Mesendoderm (in vitro differentiated cells): ENCODE data around the gene PPP1R13L.

Experiments used
- DNase-seq: peaks from one replicate; pipeline ENCODE4 v3.0.0; 2013
- H2AK5ac ChIP-seq: 2 replicates; pipeline ENCODE4 v1.6.1; 2013; ENCODE audit warnings: low read length, inconsistent platforms
- H2BK120ac ChIP-seq: 2 replicates; pipeline ENCODE4 v1.6.1; 2013; ENCODE audit warnings: low read depth, mild to moderate bottlenecking, low read length, moderate library complexity, mixed read lengths
- H2BK15ac ChIP-seq: replicated peaks from 2 replicates; pipeline ENCODE4 v1.6.1; 2013; ENCODE audit warnings: low read depth, mild to moderate bottlenecking, moderate library complexity
- H2BK5ac ChIP-seq: 2 replicates; pipeline ENCODE4 v1.6.1; 2013; ENCODE audit warnings: low read length, inconsistent platforms
- H3K18ac ChIP-seq: 2 replicates; pipeline ENCODE4 v1.6.1; 2013; ENCODE audit warnings: mild to moderate bottlenecking, low read length, mixed read lengths
- H3K23ac ChIP-seq: one replicate; pipeline ENCODE4 v1.6.1; 2013; ENCODE audit warnings: low read length
- H3K27ac ChIP-seq: 2 replicates; pipeline ENCODE4 v1.5.1; 2013; ENCODE audit warnings: low read depth, mild to moderate bottlenecking, inconsistent platforms, low read length, moderate library complexity
- H3K27me3 ChIP-seq: 2 replicates; pipeline ENCODE4 v1.6.1; 2013; ENCODE audit warnings: low read length, control low read depth, mild to moderate bottlenecking, inconsistent platforms; ENCODE audit not compliant: insufficient read depth, poor library complexity
- H3K36me3 ChIP-seq: 2 replicates; pipeline ENCODE4 v1.6.1; 2013; ENCODE audit warnings: low read length, inconsistent platforms; ENCODE audit not compliant: control insufficient read depth, insufficient read depth
- H3K4ac ChIP-seq: one replicate; pipeline ENCODE4 v1.6.1; 2013; ENCODE audit warnings: low read depth, mild to moderate bottlenecking, low read length, moderate library complexity
- H3K4me1 ChIP-seq: 2 replicates; pipeline ENCODE4 v1.6.1; 2013; ENCODE audit warnings: low read depth, low read length, inconsistent platforms; ENCODE audit not compliant: control insufficient read depth
- H3K4me2 ChIP-seq: 2 replicates; pipeline ENCODE4 v1.6.1; 2013; ENCODE audit warnings: low read length
- H3K4me3 ChIP-seq: 2 replicates; pipeline ENCODE4 v1.5.1; 2013; ENCODE audit warnings: mild to moderate bottlenecking, low read length
- H3K56ac ChIP-seq: one replicate; pipeline ENCODE4 v1.6.1; 2013; ENCODE audit warnings: low read length
- H3K79me1 ChIP-seq: 2 replicates; pipeline ENCODE4 v1.6.1; 2013; ENCODE audit warnings: low read length, inconsistent platforms
- H3K79me2 ChIP-seq: 2 replicates; pipeline ENCODE4 v1.6.1; 2013; ENCODE audit warnings: mild to moderate bottlenecking, low read length; ENCODE audit not compliant: control insufficient read depth, insufficient read depth
- H3K9ac ChIP-seq: 2 replicates; pipeline ENCODE4 v1.6.1; 2013; ENCODE audit warnings: low read length, inconsistent platforms
- H4K5ac ChIP-seq: one replicate; pipeline ENCODE4 v1.6.1; 2013; ENCODE audit warnings: low read length
- H4K8ac ChIP-seq: one replicate; pipeline ENCODE4 v1.6.1; 2013; ENCODE audit warnings: low read depth, mild to moderate bottlenecking, control low read depth, low read length, moderate library complexity
- WGBS: extraction: QIAGEN DNeasy Blood & Tissue Kit; methylation state at CpG from one replicate; pipeline ENCODE4 v1.1.7; 2013; ENCODE audit warnings: low lambda C conversion rate, missing lambda C conversion rate; ENCODE audit not compliant: insufficient coverage; ENCODE audit errors: extremely low coverage; 5-methylcytosine and 5-hydroxymethylcytosine counted together

Gene PPP1R13L

DNA sequence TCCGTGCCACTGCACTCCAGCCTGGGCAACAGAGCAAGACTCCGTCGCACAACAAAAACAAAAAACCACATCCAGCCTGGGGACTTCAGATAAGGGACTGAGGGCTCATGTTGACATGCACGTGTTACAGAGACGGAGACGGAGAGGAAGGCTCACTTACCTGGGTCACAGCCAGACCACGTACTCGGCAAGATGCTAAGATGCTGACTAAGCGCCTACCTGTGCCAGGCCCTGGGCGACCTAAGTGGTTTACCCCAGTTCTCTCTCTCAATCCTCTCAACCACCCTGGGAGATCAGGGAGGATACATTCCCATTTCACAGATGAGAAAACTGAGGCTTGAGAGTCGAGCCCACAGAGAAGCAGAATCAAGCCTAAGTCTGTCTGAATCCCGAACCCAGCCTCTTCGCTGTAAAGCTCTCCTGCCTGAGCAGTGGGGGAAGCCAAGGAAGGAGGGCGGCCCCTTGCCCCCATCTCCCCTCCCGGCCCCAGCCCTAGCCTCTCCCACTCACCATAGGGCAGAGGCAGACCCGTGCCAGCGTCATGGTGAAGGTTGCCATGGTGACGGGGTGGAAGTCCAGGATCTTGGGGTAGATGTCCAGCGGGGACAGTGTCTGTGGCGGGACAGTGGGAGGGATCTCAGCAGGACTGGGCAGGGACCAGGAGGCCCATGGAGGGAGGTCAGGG lies 48.0 kb downstream of the PPP1R13L start:
- Histone ChIP-seq H3K36me3 (peaks cover 20% of the 10 kb centered on the region), H2AK5ac (no peak overlapping the region), H3K4ac (no peak overlapping the region), H4K5ac (no peak overlapping the region), H3K4me3 (no peak overlapping the region), H3K56ac (no peak overlapping the region), H3K4me2 (no peak overlapping the region), H4K8ac (no peak overlapping the region), H3K23ac (no peak overlapping the region), H3K79me1 (no peaks in the 10 kb centered on the region), H2BK15ac (no peak overlapping the region), H3K27ac (no peak overlapping the region), H3K27me3 (no peaks in the 10 kb centered on the region), H3K18ac (no peak overlapping the region), H3K79me2 (no peaks in the 10 kb centered on the region), H2BK5ac (no peak overlapping the region), H2BK120ac (no peak overlapping the region), H3K9ac (no peak overlapping the region), H3K4me1 (no peaks in the 10 kb centered on the region)
- no peak for DNase-seq
- no CpG with 5 or more reads among the region's 20 CpGs for WGBS

DNA sequence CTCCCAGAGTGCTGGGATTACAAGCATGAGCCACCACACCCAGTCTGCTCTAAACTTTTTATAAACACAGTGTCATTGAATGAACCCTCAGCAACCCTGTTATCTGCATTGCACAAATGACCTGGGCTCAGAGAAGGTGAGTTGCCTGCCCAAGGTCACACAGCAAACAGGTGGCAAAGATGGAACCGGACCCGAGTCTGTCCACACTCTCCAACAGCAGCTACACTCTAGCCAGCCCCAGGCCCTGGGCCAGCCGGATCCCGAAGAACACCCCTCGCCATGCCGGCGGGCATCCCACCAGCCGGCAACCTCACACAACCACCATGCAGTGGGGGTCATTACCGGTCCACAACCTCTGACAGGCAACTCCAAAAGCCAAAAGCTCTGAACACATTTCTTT lies 49.0 kb downstream of the PPP1R13L start:
- no peak overlapping the region for H3K9ac ChIP-seq

DNA sequence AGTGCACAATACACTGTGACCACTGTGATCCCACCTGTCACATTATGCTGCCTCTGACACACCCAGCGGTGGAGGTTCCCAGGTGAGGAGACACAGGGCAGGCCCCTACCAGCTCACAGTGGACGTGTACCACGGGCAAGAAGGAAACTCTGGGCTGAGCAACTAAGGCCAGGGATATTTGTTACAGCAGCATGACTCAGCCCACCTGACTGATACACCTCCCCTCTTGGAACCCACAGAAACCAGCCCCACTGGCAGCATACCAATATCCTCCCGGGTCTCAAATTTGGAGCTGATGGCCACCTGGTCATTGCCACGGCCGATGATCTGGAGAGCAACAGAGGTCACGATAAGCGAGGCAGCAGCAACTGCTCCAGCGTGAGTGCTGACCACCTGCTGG lies 49.5 kb downstream of the PPP1R13L start:
- no peak overlapping the region for H3K4me2 ChIP-seq
- H3K9ac ChIP-seq, result no peak overlapping the region
- H2BK15ac ChIP-seq, result no peak overlapping the region
- H4K5ac ChIP-seq, result no peak overlapping the region
- H3K4me3 ChIP-seq, result no peak overlapping the region
- H3K4me1 ChIP-seq, result no peaks in the 10 kb centered on the region
- no peak overlapping the region for H3K4ac ChIP-seq
- no peak overlapping the region for H2BK5ac ChIP-seq
- no peaks in the 10 kb centered on the region for H3K79me2 ChIP-seq
- H4K8ac ChIP-seq, result no peak overlapping the region
- H2BK120ac ChIP-seq, result no peak overlapping the region
- no peaks in the 10 kb centered on the region for H3K27me3 ChIP-seq
- peaks cover 18% of the 10 kb centered on the region for H3K36me3 ChIP-seq
- no peak overlapping the region for H3K18ac ChIP-seq
- no peak overlapping the region for H3K27ac ChIP-seq
- no peak overlapping the region for H2AK5ac ChIP-seq
- DNase-seq, result no peak
- no peaks in the 10 kb centered on the region for H3K79me1 ChIP-seq
- no CpG with 5 or more reads among the region's 9 CpGs for WGBS
- H3K23ac ChIP-seq, result no peak overlapping the region
- no peak overlapping the region for H3K56ac ChIP-seq

More for the DNA sequence above, 49.0 kb downstream of the PPP1R13L start:
- WGBS, result no CpG with 5 or more reads among the region's 9 CpGs
- no peaks in the 10 kb centered on the region for H3K27me3 ChIP-seq
- no peak overlapping the region for H2AK5ac ChIP-seq
- H3K79me2 ChIP-seq, result no peaks in the 10 kb centered on the region
- H3K4me1 ChIP-seq, result no peaks in the 10 kb centered on the region
- no peak overlapping the region for H3K56ac ChIP-seq
- H4K8ac ChIP-seq, result no peak overlapping the region
- H2BK120ac ChIP-seq, result no peak overlapping the region
- no peak for DNase-seq
- H2BK5ac ChIP-seq, result no peak overlapping the region
- no peak overlapping the region for H3K18ac ChIP-seq
- no peak overlapping the region for H3K4me2 ChIP-seq
- H4K5ac ChIP-seq, result no peak overlapping the region
- H3K36me3 ChIP-seq, result peaks cover 18% of the 10 kb centered on the region
- H3K79me1 ChIP-seq, result no peaks in the 10 kb centered on the region
- H3K23ac ChIP-seq, result no peak overlapping the region
- no peak overlapping the region for H3K4ac ChIP-seq
- H2BK15ac ChIP-seq, result no peak overlapping the region
- no peak overlapping the region for H3K4me3 ChIP-seq
- H3K27ac ChIP-seq, result no peak overlapping the region

DNA sequence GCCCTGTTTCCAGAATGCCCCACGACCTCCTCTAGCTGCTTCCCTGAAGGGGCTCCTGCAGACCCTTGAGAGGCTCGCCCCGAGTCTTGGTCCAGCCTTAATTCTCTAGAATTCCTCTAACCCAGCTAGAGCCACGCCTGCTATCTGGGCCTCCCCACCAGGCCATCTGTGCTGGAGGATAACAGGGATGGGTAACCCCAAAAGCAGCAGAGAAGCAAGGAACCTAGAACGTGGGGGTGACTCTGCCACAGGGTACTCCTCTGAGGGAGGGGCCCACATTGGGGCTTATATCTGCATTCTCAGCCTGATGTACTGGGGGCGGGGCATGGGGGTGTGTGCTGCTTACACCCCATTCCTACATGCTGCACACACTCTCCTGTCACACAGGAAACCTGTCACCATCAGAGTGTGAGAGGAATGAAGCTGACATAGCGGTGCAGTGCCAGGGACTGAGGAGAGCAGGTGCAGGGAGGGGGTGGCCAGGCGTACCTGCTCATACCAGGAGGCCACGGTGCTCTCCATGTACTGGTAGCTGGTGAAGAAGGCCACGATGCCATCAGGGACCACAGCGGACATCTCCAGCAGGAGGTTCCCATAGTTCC lies 50.5 kb downstream of the PPP1R13L start:
- no peaks in the 10 kb centered on the region for H3K79me1 ChIP-seq
- H3K23ac ChIP-seq, result no peak overlapping the region
- H2BK120ac ChIP-seq, result no peak overlapping the region
- no peaks in the 10 kb centered on the region for H3K79me2 ChIP-seq
- no peak overlapping the region for H2BK15ac ChIP-seq
- H3K27ac ChIP-seq, result no peak overlapping the region
- H3K4me1 ChIP-seq, result no peaks in the 10 kb centered on the region
- no peak overlapping the region for H2AK5ac ChIP-seq
- H3K27me3 ChIP-seq, result no peaks in the 10 kb centered on the region
- no peak overlapping the region for H3K4ac ChIP-seq
- H3K18ac ChIP-seq, result no peak overlapping the region
- DNase-seq, result no peak
- H3K4me3 ChIP-seq, result no peak overlapping the region
- peaks cover 18% of the 10 kb centered on the region for H3K36me3 ChIP-seq
- no peak overlapping the region for H3K4me2 ChIP-seq
- WGBS, result no CpG with 5 or more reads among the region's 11 CpGs
- H3K9ac ChIP-seq, result no peak overlapping the region
- no peak overlapping the region for H3K56ac ChIP-seq
- H4K8ac ChIP-seq, result no peak overlapping the region
- no peak overlapping the region for H2BK5ac ChIP-seq
- H4K5ac ChIP-seq, result no peak overlapping the region

DNA sequence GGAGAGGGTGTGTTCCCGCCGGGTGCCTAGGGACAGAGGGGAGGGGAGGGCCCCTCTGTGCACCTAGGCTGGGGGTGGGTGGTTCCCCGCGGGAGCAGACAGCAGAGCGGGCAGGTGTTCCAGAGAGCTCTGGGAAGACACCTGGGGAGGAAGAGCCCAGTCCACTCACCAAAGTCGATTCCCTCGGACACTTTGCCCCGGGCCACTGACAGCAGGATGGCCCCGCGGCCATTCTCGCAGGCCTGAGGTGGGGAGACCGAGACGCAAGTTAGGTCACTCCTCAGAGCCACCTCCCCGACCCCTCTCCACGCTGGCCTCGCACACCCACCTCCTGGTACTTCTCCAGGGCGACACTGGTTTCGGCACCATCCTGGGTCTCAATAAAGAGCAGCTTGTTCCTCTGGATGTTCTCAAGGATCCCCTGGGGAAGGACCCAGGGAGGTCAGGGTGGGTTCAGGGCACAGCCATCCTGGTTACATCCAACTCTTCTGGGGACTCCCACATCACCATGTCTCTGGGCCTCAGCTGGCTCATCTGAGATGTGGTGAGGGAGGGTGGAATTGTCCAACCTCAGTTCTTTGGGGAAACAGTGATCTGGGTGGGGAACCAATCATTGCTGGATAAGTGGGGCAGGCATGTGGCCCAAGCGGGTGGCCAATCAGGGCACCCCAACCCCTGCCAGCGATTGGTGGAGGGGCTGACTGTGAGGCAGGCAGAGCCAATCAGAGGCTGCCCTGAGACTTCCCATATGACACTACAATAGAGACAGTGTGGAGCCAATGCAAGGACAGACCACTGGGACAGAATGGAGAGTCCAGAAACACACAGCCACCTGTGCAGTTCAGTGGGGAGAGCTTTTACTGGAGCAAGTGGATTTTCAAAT lies 51.7 kb downstream of the PPP1R13L start:
- H3K36me3 ChIP-seq, result peaks cover 14% of the 10 kb centered on the region
- H2BK5ac ChIP-seq, result no peak overlapping the region
- no peaks in the 10 kb centered on the region for H3K79me1 ChIP-seq
- DNase-seq, result no peak
- H3K56ac ChIP-seq, result no peak overlapping the region
- no peaks in the 10 kb centered on the region for H3K4me1 ChIP-seq
- H3K27me3 ChIP-seq, result no peaks in the 10 kb centered on the region
- no peak overlapping the region for H3K18ac ChIP-seq
- H3K4ac ChIP-seq, result no peak overlapping the region
- H3K23ac ChIP-seq, result no peak overlapping the region
- H3K9ac ChIP-seq, result no peak overlapping the region
- H4K5ac ChIP-seq, result no peak overlapping the region
- H3K4me2 ChIP-seq, result no peak overlapping the region
- no peak overlapping the region for H4K8ac ChIP-seq
- no peak overlapping the region for H2AK5ac ChIP-seq
- no peak overlapping the region for H3K4me3 ChIP-seq
- no peak overlapping the region for H2BK120ac ChIP-seq
- no peaks in the 10 kb centered on the region for H3K79me2 ChIP-seq
- H3K27ac ChIP-seq, result no peak overlapping the region
- WGBS, result no CpG with 5 or more reads among the region's 20 CpGs
- H2BK15ac ChIP-seq, result no peak overlapping the region
